GM13976 (cell line): ENCODE results near the gene CD200R1.

Source experiments
- DNase-seq: peaks from one replicate; pipeline ENCODE4 v3.0.0; 2012; ENCODE audit warnings: low spot score
- CTCF ChIP-seq: IDR thresholded peaks from 2 replicates; pipeline ENCODE4 v1.5.1; 2012; ENCODE audit warnings: borderline replicate concordance, mild to moderate bottlenecking; ENCODE audit not compliant: insufficient read depth; ENCODE audit errors: extremely low read depth, missing control alignments, control extremely low read depth
- in situ Hi-C: fragments of 300-500 bp; cut with MboI; formaldehyde crosslinking; loops from one replicate; pipeline ENCODE4 v1.12.0; 2022; ENCODE audit warnings: low sequenced_read_pairs, mixed read lengths, inconsistent platforms; ENCODE audit not compliant: unreplicated experiment

The CD200R1 gene

GRCh38 chr3:112966633-112967032 is 8.3 kb downstream of the CD200R1 start:
- no peak for DNase-seq
- no peak for TF ChIP-seq CTCF
- in situ Hi-C loops = no loop called here

- no peak for TF ChIP-seq CTCF
- no peak for DNase-seq
- in situ Hi-C loops = no loop called here
Measured at GRCh38 chr3:112965656-112966055, 9.2 kb downstream of the CD200R1 start.

GRCh38 chr3:112963683-112964082 is 11.2 kb downstream of the CD200R1 start:
- DNase-seq = no peak
- no peak for TF ChIP-seq CTCF
- in situ Hi-C loops = no loop called here

GRCh38 chr3:112958811-112959560 is 15.9 kb downstream of the CD200R1 start:
- in situ Hi-C loops = no loop called here
- no peak for TF ChIP-seq CTCF

GRCh38 chr3:112956351-112956750 is 18.6 kb downstream of the CD200R1 start:
- no peak for TF ChIP-seq CTCF
- in situ Hi-C loops = no loop called here
- DNase-seq = no peak

More at GRCh38 chr3:112958811-112959560, 15.9 kb downstream of the CD200R1 start:
- no peak for DNase-seq

- no peak for TF ChIP-seq CTCF
- DNase-seq = no peak
- in situ Hi-C loops = no loop called here
Measured at GRCh38 chr3:112948346-112948838, 26.5 kb downstream of the CD200R1 start.
